Stimulated activated CD8-positive, alpha-beta memory T cell treated with anti-CD3 and anti-CD28 coated beads, Interleukin-7, amount 100 ng/mL, for 1 hour (primary cell): ENCODE results near the gene STK38L.

Source experiments
- DNase-seq, 2 donors: peaks; one replicate each; pipeline ENCODE4 v3.0.0-alpha.2; 2020; ENCODE audit warnings: low read depth in 2 of 2

The STK38L gene

GRCh38 chr12:27347779-27348178 lies 103.7 kb downstream of the STK38L start:
- no peak for DNase-seq

- DNase-seq: no peak
Observed at GRCh38 chr12:27351476-27351875, 107.4 kb downstream of the STK38L start.

- no peak for DNase-seq
Observed at GRCh38 chr12:27355486-27355885, 111.4 kb downstream of the STK38L start.

DNA sequence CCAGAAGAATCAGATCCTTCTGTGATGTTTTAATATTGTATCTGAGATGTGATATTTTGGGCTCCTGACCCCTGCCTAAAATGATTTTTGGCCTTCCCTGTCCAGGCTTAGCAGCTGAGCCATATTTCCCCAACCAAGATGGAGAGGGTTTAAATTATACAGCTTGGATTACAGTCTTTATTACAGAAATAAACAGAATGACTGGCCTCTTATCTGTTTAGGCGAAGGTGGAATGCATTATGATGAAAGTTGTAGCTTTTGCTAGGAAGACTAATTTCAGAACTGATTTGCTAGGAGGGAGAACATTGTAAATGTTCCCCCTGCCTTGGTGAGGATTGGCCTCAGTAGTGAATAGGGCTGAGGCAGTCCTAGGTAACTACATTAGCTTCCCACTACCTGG lies 111.9 kb downstream of the STK38L start:
- no peak for DNase-seq

DNA sequence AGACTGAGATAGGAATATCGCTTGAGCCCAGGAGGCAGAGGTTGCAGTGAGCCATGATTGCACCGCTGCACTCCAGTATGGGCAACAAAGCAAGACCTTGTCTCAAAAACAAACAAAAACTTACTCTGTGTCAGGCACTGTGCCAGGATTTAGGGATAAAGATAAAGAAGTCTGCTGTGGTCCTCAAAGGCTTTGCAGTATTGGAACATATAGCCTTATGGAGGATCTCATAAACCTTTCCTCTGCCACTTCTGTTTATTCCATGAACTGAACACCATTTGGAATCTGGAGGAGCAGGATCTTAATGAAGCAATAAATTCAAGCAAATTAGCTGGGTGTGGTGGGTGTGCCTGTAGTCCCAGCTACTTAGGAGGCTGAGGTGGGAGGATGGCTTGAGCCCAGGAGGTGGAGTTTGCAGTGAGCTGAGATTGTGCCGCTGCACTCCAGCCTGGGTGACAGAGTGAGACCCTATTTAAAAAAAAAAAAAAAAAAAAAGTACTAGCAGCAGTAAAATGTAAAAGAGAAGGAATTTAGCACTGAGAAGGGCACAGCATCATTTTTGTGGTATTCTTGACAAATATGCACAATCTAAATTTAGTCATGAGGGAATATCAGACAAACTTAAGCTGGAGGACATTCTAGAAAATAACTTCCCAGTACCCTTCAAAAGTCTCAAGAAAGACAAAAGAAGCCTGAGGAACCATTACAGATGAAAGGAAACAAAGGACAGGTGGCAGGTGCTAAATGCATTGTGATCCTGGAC lies 115.7 kb downstream of the STK38L start:
- DNase-seq: no peak

DNA sequence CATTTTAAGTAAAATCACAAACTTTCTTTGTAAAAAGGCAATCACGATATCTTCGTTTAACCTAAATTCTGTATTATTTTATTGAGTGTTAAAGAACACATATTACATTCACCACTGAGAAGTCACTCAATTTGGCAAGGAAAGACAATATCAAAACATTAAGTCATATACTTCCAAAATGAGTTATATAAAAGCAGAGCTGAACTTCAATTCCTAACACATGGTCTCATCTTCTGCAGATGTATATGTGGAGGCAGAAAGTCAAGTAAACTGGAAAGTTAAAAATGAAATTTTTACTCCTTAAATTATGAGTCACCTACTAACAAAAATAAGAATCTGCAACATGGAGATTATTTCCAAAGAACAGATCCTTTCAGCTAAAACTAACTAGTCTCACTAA lies 117.3 kb downstream of the STK38L start:
- DNase-seq: no peak

GRCh38 chr12:27366621-27367020 lies 122.5 kb downstream of the STK38L start:
- DNase-seq: no peak

DNA sequence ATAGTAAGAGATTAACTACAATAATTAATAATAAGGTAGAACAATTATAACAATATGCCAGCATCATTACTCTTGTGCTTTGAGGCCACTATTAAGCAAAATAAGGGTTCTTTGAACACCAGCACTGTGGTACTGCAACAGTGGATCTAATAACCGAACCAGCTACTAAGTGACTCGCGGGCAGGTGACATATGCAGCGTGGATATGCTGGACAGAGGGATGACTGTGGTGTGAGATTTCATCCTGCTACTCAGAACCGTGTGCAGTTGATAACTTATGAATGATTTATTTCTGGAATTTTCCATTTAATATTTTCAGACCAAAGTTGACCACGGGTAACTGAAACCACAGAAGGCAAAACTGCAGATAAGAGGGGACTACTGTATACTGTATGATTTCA lies 123.0 kb downstream of the STK38L start:
- DNase-seq: no peak
